ENCODE results near the gene SLFN14. TPM values are rescaled to one million over a fixed set of nuclear protein-coding genes. Genes with fewer than 3 reads are reported as not detected.
"Not testable (repeated sequence)": the region's sequence is repeated elsewhere in the genome, so short reads cannot be mapped to it uniquely, and the experiment has no call there.

Gene SLFN14
- total RNA-seq, 1 experiment from 2014 or later, result not detected

DNA sequence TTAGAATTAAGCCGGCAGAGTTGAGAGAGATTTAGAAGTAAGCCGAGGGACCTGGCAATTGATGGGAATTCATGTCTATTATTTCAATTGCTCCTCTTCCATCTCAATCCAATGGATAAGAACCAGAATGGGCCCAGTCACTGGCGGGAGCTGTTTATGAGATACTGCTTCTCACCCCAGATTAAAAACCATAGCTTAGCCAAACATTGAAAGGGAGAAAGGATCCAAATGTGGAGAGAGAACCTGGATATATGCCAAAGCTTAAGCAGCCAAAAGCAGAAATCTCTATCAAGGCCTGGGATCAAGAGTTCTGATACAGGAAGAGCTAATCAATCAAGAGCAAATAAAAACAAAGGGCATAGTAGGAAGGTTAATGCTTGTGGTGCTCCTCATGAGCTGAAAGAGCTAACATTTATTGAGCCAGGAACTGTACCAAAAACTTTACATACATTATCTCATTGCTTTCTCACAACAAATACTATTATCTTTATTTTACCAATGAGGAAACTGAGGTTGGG, 26.0 kb downstream of the SLFN14 start:
- POLR2A ChIA-PET, result no interaction called here
- H3K4me1 ChIP-seq, result no peaks in the 10 kb centered on the region
- intact Hi-C loops (cut with micrococcal nuclease; ENCODE audit: unreplicated experiment), result loop anchor here (5.0 to 10.0 kb wide), 2 partner anchors 292 to 540 kb away; partner anchors contain the start of gene SLFN5
- H3K9me3 Mint-ChIP-seq (ENCODE audit: unreplicated experiment), result no peaks in the 10 kb centered on the region
- no peak overlapping the region for H3K4me3 ChIP-seq (ENCODE audit: low read depth, low read length)
- no peak overlapping the region for H3K4me3 Mint-ChIP-seq (ENCODE audit: unreplicated experiment)
- H3K4me1 Mint-ChIP-seq (ENCODE audit: low read depth, unreplicated experiment), result no peaks in the 10 kb centered on the region
- TF ChIP-seq, protein P1, sequence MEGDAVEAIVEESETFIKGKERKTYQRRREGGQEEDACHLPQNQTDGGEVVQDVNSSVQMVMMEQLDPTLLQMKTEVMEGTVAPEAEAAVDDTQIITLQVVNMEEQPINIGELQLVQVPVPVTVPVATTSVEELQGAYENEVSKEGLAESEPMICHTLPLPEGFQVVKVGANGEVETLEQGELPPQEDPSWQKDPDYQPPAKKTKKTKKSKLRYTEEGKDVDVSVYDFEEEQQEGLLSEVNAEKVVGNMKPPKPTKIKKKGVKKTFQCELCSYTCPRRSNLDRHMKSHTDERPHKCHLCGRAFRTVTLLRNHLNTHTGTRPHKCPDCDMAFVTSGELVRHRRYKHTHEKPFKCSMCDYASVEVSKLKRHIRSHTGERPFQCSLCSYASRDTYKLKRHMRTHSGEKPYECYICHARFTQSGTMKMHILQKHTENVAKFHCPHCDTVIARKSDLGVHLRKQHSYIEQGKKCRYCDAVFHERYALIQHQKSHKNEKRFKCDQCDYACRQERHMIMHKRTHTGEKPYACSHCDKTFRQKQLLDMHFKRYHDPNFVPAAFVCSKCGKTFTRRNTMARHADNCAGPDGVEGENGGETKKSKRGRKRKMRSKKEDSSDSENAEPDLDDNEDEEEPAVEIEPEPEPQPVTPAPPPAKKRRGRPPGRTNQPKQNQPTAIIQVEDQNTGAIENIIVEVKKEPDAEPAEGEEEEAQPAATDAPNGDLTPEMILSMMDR (IDR thresholded peaks at IDR 0.05; ENCODE audit: insufficient read depth in 1 of 2, low read depth in 1 of 2, low read length in 1 of 2, severe bottlenecking in 1 of 2, unreplicated experiment in 1 of 2), result no peak
- no peaks in the 10 kb centered on the region for H3K27me3 ChIP-seq (replicated peaks; ENCODE audit: control insufficient read depth, insufficient read depth, low read length)
- no peaks in the 10 kb centered on the region for H3K36me3 Mint-ChIP-seq (ENCODE audit: insufficient read depth, unreplicated experiment)
- CTCF ChIA-PET, result interaction anchor here (1.1 to 2.5 kb wide), 3 partner anchors 12 to 222 kb away, joined by 3 to 23 read pairs (median 7); no protein-coding TSS in a partner anchor
- no TSS peak for BruUV-seq (replicated peaks)
- H3K27me3 Mint-ChIP-seq (ENCODE audit: insufficient read depth, unreplicated experiment), result peaks cover 13% of the 10 kb centered on the region
- H3K27ac Mint-ChIP-seq (ENCODE audit: unreplicated experiment), result no peak overlapping the region
- no peaks in the 10 kb centered on the region for H3K36me3 ChIP-seq (ENCODE audit: control insufficient read depth, insufficient read depth, low read length)
- H3K9me3 ChIP-seq, result no peaks in the 10 kb centered on the region
- DNase-seq, result no peak

DNA sequence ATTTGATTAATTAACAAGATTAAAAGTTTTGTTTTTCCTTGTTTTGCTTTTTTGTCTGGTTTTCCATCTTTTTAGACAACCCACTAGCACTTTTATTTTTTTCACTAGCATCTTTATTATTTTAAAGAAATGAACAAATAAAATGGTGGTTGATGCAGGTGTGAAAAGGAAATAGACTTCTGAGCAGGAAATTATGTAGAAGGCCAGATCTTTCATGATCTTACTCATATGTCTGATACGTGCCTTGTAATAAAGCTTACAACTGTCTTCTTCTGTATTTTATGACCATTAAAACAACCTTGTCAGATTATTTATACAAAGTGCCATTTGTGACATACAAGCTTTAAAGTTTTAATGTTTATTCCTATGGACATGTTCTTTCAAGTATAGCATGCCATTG, 29.5 kb downstream of the SLFN14 start:
- CTCF ChIA-PET, result no interaction called here
- H3K4me3 Mint-ChIP-seq (ENCODE audit: unreplicated experiment), result no peak overlapping the region
- H3K4me1 ChIP-seq, result no peaks in the 10 kb centered on the region
- DNase-seq, result no peak
- no peak overlapping the region for H3K27ac Mint-ChIP-seq (ENCODE audit: unreplicated experiment)
- intact Hi-C loops (cut with micrococcal nuclease; ENCODE audit: unreplicated experiment), result loop anchor here (10.0 kb wide), 1 partner anchor 536 kb away; no protein-coding TSS in a partner anchor
- TF ChIP-seq, protein P1 (IDR thresholded peaks at IDR 0.05; ENCODE audit: insufficient read depth in 1 of 2, low read depth in 1 of 2, low read length in 1 of 2, severe bottlenecking in 1 of 2, unreplicated experiment in 1 of 2), result no peak
- H3K36me3 ChIP-seq (ENCODE audit: control insufficient read depth, insufficient read depth, low read length), result no peaks in the 10 kb centered on the region
- no peaks in the 10 kb centered on the region for H3K9me3 ChIP-seq
- peaks cover 11% of the 10 kb centered on the region for H3K27me3 Mint-ChIP-seq (ENCODE audit: insufficient read depth, unreplicated experiment)
- no peaks in the 10 kb centered on the region for H3K36me3 Mint-ChIP-seq (ENCODE audit: insufficient read depth, unreplicated experiment)
- H3K4me3 ChIP-seq (ENCODE audit: low read depth, low read length), result no peak overlapping the region
- no peaks in the 10 kb centered on the region for H3K4me1 Mint-ChIP-seq (ENCODE audit: low read depth, unreplicated experiment)
- BruUV-seq (replicated peaks), result no TSS peak
- POLR2A ChIA-PET, result no interaction called here
- H3K9me3 Mint-ChIP-seq (ENCODE audit: unreplicated experiment), result no peaks in the 10 kb centered on the region
- H3K27me3 ChIP-seq (replicated peaks; ENCODE audit: control insufficient read depth, insufficient read depth, low read length), result no peaks in the 10 kb centered on the region

DNA sequence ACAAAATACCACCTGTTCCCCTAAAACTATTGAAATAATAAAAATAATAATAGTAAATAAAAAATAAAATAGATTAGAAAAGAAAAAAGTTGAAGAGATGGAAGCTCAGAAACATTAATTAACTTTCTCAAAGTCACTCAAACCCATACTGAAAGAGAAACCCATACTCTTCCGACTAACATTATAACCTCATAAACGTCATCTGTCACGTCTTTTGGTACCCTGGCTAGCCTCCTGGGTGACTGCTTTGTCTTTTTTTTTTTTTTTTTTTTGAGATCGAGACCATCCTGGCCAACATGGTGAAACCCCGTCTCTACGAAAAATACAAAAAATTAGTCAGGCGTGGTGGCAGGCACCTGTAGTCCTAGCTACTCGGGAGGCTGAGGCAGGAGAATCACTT, 30.8 kb downstream of the SLFN14 start:
- no peak for DNase-seq
- no peaks in the 10 kb centered on the region for H3K36me3 ChIP-seq (ENCODE audit: control insufficient read depth, insufficient read depth, low read length)

DNA sequence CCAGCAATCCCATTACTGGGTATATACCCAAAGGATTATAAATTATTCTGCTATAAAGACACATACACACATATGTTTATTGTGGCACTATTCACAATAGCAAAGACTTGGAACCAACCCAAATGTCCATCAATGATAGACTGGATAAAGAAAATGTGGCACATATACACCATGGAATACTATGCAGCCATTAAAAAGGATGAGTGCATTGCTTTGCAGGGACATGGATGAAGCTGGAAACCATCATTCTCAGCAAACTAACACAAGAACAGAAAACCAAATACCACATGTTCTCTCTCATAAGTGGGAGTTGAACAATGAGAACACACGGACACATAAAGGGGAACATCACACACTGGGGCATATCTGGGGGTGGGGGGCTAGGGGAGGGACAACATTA, 31.3 kb downstream of the SLFN14 start:
- H3K27ac Mint-ChIP-seq (ENCODE audit: unreplicated experiment); H3K36me3 Mint-ChIP-seq (ENCODE audit: insufficient read depth, unreplicated experiment); CTCF ChIA-PET; H3K9me3 ChIP-seq; H3K4me1 ChIP-seq; DNase-seq; POLR2A ChIA-PET; BruUV-seq (replicated peaks); H3K4me3 Mint-ChIP-seq (ENCODE audit: unreplicated experiment); H3K4me3 ChIP-seq (ENCODE audit: low read depth, low read length); H3K9me3 Mint-ChIP-seq (ENCODE audit: unreplicated experiment); H3K27me3 ChIP-seq (replicated peaks; ENCODE audit: control insufficient read depth, insufficient read depth, low read length); intact Hi-C loops (cut with micrococcal nuclease; ENCODE audit: unreplicated experiment); H3K4me1 Mint-ChIP-seq (ENCODE audit: low read depth, unreplicated experiment); H3K36me3 ChIP-seq (ENCODE audit: control insufficient read depth, insufficient read depth, low read length): not testable (repeated sequence)
- peaks cover 19% of the 10 kb centered on the region for H3K27me3 Mint-ChIP-seq (ENCODE audit: insufficient read depth, unreplicated experiment)

More for the DNA sequence above, 30.8 kb downstream of the SLFN14 start:
- no peak overlapping the region for H3K4me3 Mint-ChIP-seq (ENCODE audit: unreplicated experiment)
- no peaks in the 10 kb centered on the region for H3K9me3 Mint-ChIP-seq (ENCODE audit: unreplicated experiment)
- H3K4me1 Mint-ChIP-seq (ENCODE audit: low read depth, unreplicated experiment), result no peaks in the 10 kb centered on the region
- H3K4me3 ChIP-seq (ENCODE audit: low read depth, low read length), result no peak overlapping the region
- H3K27me3 Mint-ChIP-seq (ENCODE audit: insufficient read depth, unreplicated experiment), result peaks cover 18% of the 10 kb centered on the region
- intact Hi-C loops (cut with micrococcal nuclease; ENCODE audit: unreplicated experiment), result loop anchor here (10.0 kb wide), 1 partner anchor 535 kb away; no protein-coding TSS in a partner anchor
- no peaks in the 10 kb centered on the region for H3K27me3 ChIP-seq (replicated peaks; ENCODE audit: control insufficient read depth, insufficient read depth, low read length)
- no peaks in the 10 kb centered on the region for H3K9me3 ChIP-seq
- no peaks in the 10 kb centered on the region for H3K36me3 Mint-ChIP-seq (ENCODE audit: insufficient read depth, unreplicated experiment)
- POLR2A ChIA-PET, result no interaction called here
- TF ChIP-seq, protein P1 (IDR thresholded peaks at IDR 0.05; ENCODE audit: insufficient read depth in 1 of 2, low read depth in 1 of 2, low read length in 1 of 2, severe bottlenecking in 1 of 2, unreplicated experiment in 1 of 2), result no peak
- H3K27ac Mint-ChIP-seq (ENCODE audit: unreplicated experiment), result no peak overlapping the region
- H3K4me1 ChIP-seq, result no peaks in the 10 kb centered on the region
- CTCF ChIA-PET, result no interaction called here
- BruUV-seq (replicated peaks), result no TSS peak

Data from Caco-2 (cell line).